Measurements from ENCODE around the gene TADA3.
A peak's percentile ranks its signal among the peaks of the same experiment; 100 is the strongest.
"Not testable (repeated sequence)": the region's sequence is repeated elsewhere in the genome, so short reads cannot be mapped to it uniquely, and the experiment has no call there.

The TADA3 gene

GRCh38 chr3:9782770-9783169, 9.5 kb downstream of the TADA3 start:
- DNase-seq = no peak

DNA sequence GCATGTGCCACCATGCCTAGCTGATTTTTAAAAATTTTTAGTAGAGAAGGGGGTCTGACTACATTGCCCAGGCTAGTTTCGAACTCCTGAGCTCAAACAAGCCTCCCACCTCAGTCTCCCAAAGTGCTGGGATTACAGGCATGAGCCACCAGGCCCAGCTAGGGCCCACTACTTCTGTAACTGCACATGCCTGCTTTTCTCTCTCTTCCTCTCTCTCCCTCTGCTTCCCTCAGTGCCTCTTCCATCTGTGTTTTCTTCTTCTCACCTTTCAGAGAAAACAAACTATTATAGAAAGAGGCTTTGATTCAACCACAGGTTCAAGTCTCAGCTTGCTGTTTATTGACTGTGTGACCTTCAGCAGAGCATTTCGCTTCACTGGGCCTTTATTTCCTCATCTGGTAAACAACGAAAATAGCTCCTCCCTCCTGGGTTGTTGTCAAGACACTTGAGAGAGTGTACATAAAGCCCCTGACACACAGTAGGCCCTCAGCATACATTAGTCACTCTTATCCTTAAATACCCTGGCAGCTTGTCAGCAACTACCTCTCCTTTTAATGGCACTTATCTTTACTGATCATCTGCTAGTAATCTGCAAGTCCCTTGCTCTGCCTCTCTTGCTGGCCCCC, 10.2 kb downstream of the TADA3 start:
- no peak for DNase-seq

GRCh38 chr3:9781551-9781950, 10.7 kb downstream of the TADA3 start:
- no peak for DNase-seq

- no peak for DNase-seq
Measured at GRCh38 chr3:9780910-9781309, 11.4 kb downstream of the TADA3 start.

- DNase-seq = no peak
Measured at GRCh38 chr3:9780458-9780812, 11.8 kb downstream of the TADA3 start.

GRCh38 chr3:9779721-9780457, 12.4 kb downstream of the TADA3 start:
- no peak for DNase-seq

DNA sequence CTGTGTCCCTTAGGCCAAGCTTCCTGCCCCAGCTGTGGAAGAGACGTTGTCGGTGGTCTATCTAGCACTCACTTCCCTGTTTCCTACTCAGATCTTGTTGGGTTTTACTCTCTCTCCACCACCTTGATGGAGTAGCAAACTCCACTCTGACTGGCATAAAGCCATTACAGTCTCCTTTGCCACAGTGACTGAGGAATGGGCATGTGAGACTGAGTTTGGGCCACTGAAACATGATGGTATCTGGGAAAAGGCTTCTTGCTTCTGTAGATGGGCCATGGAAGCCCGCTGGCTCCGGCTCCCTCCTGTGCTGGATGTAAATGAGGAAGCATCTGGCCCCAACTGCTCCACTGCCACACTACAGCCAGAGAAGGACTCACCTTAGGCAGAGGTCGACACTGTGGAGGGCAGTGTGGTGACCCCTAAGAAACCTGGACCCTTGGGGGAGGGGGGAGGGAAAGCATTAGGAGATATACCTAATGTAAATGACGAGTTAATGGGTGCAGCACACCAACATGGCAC, 13.1 kb downstream of the TADA3 start:
- DNase-seq = no peak

GRCh38 chr3:9778143-9779074, 13.9 kb downstream of the TADA3 start:
- no peak for DNase-seq

DNA sequence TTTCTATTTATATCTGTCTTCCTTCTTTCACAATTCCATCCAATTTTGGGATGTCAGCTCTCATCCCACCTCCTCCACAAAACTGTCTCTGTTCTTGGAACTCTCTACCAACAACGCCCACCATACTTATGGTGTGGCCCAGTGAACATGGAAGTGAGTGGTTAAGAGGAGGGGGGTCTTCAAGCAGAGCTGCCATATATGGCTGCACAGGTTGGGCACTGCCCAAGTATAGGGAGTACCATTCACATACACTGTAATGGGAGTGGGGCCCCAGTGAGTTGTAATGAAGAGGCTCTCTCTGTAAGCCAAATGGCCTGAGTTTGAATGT, 14.6 kb downstream of the TADA3 start:
- DNase-seq = no peak

DNA sequence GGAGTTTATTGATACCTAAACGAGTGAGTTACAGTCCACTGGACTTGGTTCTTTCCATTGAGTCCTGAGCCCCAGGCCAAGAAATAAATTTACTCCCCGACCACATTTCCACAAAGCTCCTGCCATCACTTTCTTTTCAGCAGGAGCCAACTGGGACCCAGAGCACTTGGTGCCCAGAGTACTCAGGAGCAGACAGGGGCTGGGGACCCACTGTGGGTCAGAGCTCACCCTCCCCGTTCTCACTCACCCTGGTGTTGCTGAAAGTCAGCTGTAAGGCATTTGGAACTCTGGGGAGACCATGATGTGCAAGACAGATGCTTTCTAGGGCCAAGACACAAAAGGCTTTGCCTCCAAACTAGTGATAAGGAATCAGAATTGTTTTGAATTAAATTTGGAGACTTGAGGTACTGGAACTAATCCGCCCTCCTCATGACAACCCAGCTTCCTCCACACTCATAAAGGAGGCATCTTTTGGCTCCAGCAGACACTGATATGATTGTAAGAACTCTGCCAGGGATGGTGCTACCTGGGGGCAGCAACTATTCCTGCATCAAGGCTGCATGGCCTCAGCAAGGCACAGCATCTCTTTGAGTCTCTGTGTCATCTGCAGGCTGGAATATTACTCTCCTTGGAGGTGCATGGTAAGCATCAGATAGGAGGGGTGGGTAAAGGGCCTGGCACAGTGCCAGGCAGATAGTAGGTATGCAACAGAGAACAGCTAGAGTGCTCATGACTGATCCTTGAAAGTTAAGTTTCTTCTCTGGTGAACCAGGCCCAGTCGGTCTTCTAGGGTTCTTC, 15.2 kb downstream of the TADA3 start:
- no peak for DNase-seq

- DNase-seq = not testable (repeated sequence)
Measured at GRCh38 chr3:9771007-9771406, 21.3 kb downstream of the TADA3 start.

DNA sequence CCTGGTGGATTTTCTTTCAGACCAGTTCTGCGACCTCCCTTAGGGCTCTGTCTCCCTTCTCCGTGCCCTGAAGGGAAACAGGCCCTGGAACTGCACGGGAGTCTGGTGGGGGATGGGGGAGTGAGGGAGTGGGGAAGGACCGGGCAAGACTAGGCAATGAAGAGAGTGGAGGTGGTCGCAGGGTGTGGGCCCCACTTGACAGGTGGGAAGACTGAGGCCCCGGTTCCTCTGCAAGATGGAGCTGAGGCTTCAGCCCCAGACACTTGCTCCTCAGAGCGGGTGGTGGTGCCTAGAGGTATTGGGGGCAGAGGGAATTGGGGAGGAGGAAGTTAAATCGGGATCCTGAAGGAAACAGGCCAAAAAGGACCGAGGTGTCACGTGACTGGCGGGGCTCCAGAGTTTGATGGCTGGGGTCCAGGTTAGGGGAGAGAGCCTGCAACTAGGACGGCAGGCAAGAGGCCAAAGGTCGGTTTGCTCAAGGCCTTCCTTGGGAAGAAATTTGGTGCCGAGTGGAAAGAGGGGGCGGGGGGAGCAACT, 21.9 kb downstream of the TADA3 start:
- no peak for DNase-seq

- DNase-seq = peak; percentile 63
Measured at GRCh38 chr3:9769426-9770275, 22.6 kb downstream of the TADA3 start, which contains the start of gene CAMK1. Gene CAMK1, minus strand, starts transcription at chr3:9769947. Its CDS starts 2,198 bp downstream, at chr3:9767749.

- DNase-seq = no peak
Measured at GRCh38 chr3:9769012-9769411, 23.3 kb downstream of the TADA3 start.

DNA sequence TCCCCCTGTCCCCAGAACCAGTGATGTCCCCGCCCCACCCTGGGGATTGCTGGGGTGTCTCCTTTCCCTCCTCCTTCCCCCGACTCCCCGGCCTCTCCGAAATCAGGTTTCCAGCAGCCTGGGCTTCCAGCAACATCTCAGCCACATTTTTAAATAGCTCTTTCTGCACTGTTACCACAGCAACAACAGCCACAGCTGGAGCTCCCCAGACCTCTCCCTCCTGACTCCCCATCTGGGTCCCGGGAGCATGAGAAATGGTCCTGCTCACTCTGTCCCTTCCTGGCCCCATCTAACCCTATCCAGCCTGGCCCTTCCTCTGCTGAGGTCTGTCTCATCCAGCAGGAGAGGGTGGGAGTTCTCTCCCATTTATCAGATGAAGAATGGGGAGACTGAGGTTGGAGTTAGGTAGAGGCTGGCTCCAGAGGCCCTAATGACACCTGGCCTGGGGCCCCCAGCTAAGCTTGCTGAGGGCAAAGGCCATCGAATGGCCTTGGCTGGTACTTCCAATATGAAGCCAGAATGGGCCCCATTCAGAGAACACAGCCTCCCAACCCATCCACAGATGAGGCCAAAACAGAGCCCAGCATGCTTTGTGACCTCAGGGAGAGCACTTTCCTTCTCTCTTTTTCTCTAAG, 24.0 kb downstream of the TADA3 start:
- DNase-seq = no peak

DNA sequence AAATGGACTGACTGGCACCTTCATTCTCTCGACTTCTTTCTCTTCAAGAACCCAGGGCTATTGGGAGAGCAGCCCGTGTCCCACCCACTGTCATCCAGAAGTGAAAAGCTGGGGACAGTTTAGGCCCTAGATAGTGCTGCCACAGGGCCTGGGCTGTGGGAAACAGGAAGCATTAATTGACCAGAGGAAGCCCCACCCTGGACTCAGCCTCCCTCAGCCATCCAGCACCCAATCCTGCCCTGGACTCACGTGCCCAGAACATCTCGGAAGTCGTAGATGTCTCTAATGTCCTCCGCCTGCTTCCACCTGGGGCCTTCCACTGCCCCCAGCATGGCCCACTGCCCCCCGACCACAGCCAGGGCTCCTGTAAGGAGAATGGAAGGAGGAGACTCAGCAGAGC, 24.9 kb downstream of the TADA3 start:
- DNase-seq = no peak

DNA sequence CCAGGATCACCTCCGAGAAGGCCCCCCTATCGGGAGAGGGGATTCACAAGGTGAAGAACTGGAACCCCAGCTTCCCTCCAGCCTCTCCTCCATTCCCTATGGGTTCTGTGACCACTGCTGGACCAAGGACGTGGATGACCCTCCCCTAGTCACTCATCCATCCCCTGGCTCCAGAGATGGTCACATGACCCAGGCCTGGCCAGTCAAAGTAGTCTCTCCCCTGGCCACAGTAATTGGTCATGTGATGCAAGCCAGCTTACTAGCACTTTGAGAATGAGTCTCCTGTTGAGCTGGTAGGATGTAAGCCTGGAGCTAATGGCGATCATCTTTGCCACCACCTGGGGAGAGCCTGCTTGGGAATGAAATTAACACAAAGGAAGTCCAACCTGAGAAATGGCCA, 26.4 kb downstream of the TADA3 start:
- DNase-seq = no peak

GRCh38 chr3:9762871-9763270, 29.4 kb downstream of the TADA3 start:
- no peak for DNase-seq

- no peak for DNase-seq
Measured at GRCh38 chr3:9761919-9762318, 30.4 kb downstream of the TADA3 start.

DNA sequence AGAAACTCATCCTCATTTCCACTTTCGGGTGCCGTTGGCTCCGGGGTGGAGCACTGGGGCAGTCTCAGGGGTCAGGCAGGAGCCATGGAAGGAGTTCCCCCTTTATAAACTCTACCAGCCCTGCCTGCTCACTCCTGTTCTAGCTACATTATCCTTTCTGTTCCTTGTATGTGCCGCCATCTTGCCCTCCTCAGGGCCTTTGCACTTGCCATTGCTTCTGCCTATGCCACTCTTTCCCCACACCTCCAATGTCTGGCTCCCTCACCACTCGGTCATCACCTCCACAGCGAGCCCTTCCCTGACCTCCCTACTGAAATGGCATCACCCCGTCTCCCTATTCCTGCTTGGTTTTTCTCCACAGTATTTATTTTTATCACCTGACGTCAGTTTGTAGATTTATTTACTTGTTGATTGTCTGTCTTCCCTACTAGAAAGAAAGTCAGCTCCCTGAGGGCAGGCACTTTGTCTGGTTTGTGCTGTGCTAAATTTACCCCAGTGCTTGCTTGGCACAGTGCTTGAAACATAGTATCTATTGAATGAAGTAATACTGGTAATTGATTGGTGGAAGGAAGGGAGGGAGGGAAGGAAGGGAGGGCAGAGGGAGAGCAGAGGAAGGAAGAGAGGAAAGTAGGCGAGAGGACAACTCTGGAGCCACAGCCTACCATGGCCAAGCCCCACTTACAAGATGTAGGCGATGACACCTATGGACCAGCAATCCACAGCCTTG, 31.3 kb downstream of the TADA3 start:
- DNase-seq = no peak

Measured in NCI-H226 (cell line).